ENCODE measurements around the gene FBXO15.

DNA sequence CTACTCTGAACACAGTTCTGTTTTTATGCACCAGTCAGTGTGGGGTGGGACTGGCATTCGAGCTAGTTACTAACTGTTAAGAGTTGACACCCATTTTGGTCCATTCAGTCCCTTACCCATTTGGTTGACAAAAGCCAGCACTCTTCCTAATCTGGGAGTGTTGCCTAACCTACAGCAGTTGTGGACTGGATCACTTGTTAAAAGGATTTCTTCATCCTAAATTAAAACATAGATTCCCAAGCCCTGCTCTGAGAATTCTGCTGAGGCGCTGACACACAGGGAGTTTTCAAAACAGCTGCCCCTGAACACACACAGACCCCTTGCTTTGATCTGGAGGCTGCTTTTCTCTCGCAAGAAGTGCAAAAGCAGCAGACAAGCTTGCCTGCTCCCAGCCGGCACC is 7.1 kb upstream of the FBXO15 start:
- TF ChIP-seq, protein P1, sequence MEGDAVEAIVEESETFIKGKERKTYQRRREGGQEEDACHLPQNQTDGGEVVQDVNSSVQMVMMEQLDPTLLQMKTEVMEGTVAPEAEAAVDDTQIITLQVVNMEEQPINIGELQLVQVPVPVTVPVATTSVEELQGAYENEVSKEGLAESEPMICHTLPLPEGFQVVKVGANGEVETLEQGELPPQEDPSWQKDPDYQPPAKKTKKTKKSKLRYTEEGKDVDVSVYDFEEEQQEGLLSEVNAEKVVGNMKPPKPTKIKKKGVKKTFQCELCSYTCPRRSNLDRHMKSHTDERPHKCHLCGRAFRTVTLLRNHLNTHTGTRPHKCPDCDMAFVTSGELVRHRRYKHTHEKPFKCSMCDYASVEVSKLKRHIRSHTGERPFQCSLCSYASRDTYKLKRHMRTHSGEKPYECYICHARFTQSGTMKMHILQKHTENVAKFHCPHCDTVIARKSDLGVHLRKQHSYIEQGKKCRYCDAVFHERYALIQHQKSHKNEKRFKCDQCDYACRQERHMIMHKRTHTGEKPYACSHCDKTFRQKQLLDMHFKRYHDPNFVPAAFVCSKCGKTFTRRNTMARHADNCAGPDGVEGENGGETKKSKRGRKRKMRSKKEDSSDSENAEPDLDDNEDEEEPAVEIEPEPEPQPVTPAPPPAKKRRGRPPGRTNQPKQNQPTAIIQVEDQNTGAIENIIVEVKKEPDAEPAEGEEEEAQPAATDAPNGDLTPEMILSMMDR (conservative IDR thresholded peaks at IDR 0.05), result no peak
- TF ChIP-seq ZFX (IDR thresholded peaks at IDR 0.05), result no peak
